Body of pancreas (tissue), 4 donors: ENCODE measurements around the gene TNFRSF12A. TPM values are rescaled to one million over a fixed set of nuclear protein-coding genes. Genes with fewer than 3 reads are reported as not detected.
A peak's percentile ranks its signal among the peaks of the same experiment; 100 is the strongest.

Experiments
- ATAC-seq: fragments of 150-250 bp; one replicate; pipeline ENCODE4 v1.9.1; 2016
- DNase-seq, 4 donors: peaks; one replicate each; pipeline ENCODE4 v3.0.0-alpha.2; 2019
- H3K27ac ChIP-seq, 4 donors: fragments of 200-600 bp; sonication (generic); 1 replicate in 3 of 4; 2 replicates in 1 of 4; pipeline versions ENCODE4 v1.5.1 to v1.6.1; 2016 to 2019; ENCODE audit warnings: mild to moderate bottlenecking in 1 of 4, mixed read lengths in 1 of 4, moderate library complexity in 1 of 4
- H3K27me3 ChIP-seq, 2 donors: fragments of 200-600 bp; sonication (generic); one replicate each; pipeline ENCODE4 v1.6.0; 2016; ENCODE audit warnings: mild to moderate bottlenecking in 1 of 2
- H3K36me3 ChIP-seq, 2 donors: fragments of 200-600 bp; sonication (generic); replicated peaks in 1 of 2; 2 replicates each; pipeline ENCODE4 v1.5.1; 2016; ENCODE audit warnings: low read depth in 2 of 2; ENCODE audit not compliant: insufficient read depth in 1 of 2
- H3K4me1 ChIP-seq: fragments of 200-600 bp; sonication (generic); one replicate; pipeline ENCODE4 v1.6.0; 2016
- H3K4me3 ChIP-seq, 2 donors: fragments of 200-600 bp; sonication (generic); 1 replicate in 1 of 2; 2 replicates in 1 of 2; pipeline ENCODE4 v1.5.1; 2016 to 2019
- H3K9me3 ChIP-seq, 3 donors: fragments of 200-600 bp; sonication (generic); 1 replicate in 2 of 3; 2 replicates in 1 of 3; pipeline ENCODE4 v1.5.1; 2016
- POLR2A ChIP-seq, 3 donors: fragments of 450-650 bp; IDR thresholded peaks; one replicate each; pipeline ENCODE4 v1.6.1; 2016; ENCODE audit warnings: antibody characterized with exemption in 3 of 3, mild to moderate bottlenecking in 2 of 3
- whole genome bisulfite sequencing, 2 donors: methylation state at CpG; one replicate each; pipeline ENCODE4 v1.1.5; 2017; 5-methylcytosine and 5-hydroxymethylcytosine counted together
- intact Hi-C: fragments of 100-400 bp; cut with DNase I; formaldehyde crosslinking; loops from one replicate; pipeline ENCODE4 v1.15.1; 2023
- total RNA-seq, 2 donors: library from RNA; depleted of rRNA; stranded (reverse); fragments of >200 nt; gene quantifications; one replicate each; pipeline ENCODE4 v1.1.0, GENCODE V29; 2016
- TF ChIP-seq, protein P1 (sequence below), 7 experiments: fragments of 450-650 bp in 4 of 7; fragments of 200-600 bp in 3 of 7; sonication (generic) in 3 of 7; IDR thresholded peaks; one replicate each; pipeline ENCODE4 v1.5.1; 2016 to 2019; ENCODE audit warnings: antibody characterized with exemption in 7 of 7

Gene TNFRSF12A
- total RNA-seq, 2 donors from 2014 or later = 132 to 229 TPM

DNA sequence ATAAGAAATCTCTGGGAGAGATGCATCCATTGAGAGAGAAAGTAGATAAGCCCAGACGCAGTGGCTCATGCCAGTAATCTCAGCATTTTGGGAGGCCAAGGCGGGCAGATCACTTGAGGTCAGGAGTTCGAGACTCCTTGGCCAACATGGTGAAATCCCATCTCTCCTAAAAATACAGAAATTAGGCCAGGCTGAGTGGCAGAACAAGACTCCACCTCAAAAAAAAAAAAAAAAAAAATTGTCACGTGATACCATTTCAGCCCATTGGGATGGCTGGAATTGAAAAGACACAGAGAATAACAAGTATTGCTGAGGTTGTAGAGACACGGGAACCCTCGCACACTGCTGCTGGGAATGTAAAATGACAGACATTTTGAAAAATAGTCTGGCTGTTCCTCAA lies 42.4 kb downstream of the TNFRSF12A start:
- 91 to 92% methylated on average over 6 of the region's 6 CpGs for WGBS, 2 donors
- ATAC-seq (no peak), DNase-seq (no peak)
- Histone ChIP-seq H3K36me3 (peaks cover 0 to 2% of the 10 kb centered on the region in 2 donors), H3K27me3 (no peaks in the 10 kb centered on the region), H3K4me3 (no peak overlapping the region), H3K4me1 (peaks cover 50% of the 10 kb centered on the region), H3K27ac (no peak overlapping the region), H3K9me3 (no peaks in the 10 kb centered on the region)
- intact Hi-C loops = no loop called here
- TF ChIP-seq, protein P1, sequence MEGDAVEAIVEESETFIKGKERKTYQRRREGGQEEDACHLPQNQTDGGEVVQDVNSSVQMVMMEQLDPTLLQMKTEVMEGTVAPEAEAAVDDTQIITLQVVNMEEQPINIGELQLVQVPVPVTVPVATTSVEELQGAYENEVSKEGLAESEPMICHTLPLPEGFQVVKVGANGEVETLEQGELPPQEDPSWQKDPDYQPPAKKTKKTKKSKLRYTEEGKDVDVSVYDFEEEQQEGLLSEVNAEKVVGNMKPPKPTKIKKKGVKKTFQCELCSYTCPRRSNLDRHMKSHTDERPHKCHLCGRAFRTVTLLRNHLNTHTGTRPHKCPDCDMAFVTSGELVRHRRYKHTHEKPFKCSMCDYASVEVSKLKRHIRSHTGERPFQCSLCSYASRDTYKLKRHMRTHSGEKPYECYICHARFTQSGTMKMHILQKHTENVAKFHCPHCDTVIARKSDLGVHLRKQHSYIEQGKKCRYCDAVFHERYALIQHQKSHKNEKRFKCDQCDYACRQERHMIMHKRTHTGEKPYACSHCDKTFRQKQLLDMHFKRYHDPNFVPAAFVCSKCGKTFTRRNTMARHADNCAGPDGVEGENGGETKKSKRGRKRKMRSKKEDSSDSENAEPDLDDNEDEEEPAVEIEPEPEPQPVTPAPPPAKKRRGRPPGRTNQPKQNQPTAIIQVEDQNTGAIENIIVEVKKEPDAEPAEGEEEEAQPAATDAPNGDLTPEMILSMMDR (IDR thresholded peaks at IDR 0.05) = no peak
- no peak for TF ChIP-seq POLR2A (IDR thresholded peaks at IDR 0.05)

DNA sequence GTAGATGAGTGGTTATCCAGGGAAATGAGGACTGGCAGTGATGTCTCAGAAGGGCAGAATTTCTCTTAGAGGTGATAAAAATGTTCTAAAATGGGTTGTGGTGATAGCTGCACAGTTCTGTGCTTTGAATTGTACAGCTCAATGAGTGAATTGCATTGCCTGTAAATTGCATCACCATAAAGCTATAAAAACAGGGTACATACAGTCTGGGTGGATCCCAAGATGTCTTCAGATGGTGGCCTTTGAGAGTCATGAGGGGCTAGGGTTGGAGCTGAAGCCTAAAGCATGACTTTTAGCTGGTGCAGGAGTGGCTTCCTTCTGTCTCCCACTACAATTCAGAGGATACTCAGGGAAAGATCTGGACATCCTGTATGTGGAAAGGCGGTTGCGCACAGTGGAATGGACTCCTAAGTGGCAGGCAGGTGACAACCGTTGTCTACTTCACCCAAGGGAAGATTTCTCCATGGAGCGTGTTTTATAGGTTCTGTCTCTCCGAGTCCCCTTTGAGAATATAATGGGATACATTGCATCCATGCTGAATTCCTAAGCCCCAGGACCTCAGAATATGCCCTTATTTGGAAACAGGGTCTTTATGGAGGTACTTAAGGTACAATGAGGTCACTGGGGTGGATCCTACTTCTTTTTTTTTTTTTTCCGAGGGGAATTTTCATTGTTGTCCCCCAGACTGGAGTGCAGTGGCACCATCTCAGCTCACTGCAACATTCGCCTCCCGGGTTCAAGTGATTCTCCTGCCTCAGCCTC lies 43.6 kb downstream of the TNFRSF12A start:
- intact Hi-C loops = no loop called here
- DNase-seq (no peak), ATAC-seq (no peak)
- no peaks in the 10 kb centered on the region for H3K27me3 ChIP-seq
- H3K36me3 ChIP-seq = peaks cover 0 to 4% of the 10 kb centered on the region in 2 donors
- WGBS, 2 donors = 80 to 93% methylated on average over 4 to 8 of the region's 8 CpGs
- no peaks in the 10 kb centered on the region for H3K9me3 ChIP-seq
- H3K4me1 ChIP-seq = peaks cover 51% of the 10 kb centered on the region
- TF ChIP-seq, protein P1 (IDR thresholded peaks at IDR 0.05) = no peak
- TF ChIP-seq POLR2A (IDR thresholded peaks at IDR 0.05) = no peak
- peak overlapping the region in 1 of 4 donors; percentile 97 for H3K27ac ChIP-seq
- no peak overlapping the region for H3K4me3 ChIP-seq

DNA sequence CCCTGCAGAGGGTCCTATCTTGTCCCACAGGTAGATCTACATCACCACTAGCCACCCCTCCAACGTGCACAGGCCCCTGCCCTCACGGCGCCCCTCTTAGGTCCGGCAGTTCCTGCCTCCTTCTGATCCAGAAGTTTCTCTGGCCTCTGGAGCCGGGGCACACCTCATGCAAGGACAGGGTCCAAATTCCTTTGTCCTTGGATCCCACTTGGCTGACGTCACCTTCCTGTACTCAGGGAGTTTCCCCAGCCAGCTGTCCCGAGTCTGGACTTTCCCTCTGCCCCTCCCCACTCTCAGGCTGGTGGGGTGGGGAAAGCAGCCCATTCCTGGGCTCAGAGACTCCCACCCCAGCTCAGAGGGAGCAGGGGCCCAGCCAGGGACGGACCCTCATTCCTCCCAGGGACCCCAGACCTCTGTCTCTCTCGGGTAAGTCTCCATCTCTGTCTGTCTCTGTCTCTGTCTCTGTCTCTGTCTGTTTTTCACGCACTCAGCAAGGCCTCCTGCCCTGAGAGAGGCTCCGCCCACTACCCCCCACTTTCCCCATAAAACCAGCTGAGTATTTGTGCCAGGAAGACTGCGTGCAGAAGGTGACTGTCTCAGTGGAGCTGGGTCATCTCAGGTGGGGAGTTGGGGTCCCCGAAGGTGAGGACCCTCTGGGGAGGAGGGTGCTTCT lies 45.0 kb downstream of the TNFRSF12A start, which contains the start of gene IL32:
Gene IL32, plus strand, starts transcription at position 572 of the 673 bp plus-strand sequence. CDS start 172 bp downstream, outside the sequence.
- Histone ChIP-seq H3K36me3 (peaks cover 4 to 7% of the 10 kb centered on the region in 2 donors), H3K9me3 (no peaks in the 10 kb centered on the region), H3K27me3 (no peaks in the 10 kb centered on the region), H3K4me1 (peaks cover 43% of the 10 kb centered on the region), H3K27ac (peak within 1 kb of the TSS; percentile 86 to 97 (median 94)), H3K4me3 (peak within 1 kb of the TSS; percentile 48 to 68)
- ATAC-seq (peak; percentile 95), DNase-seq (peak; percentile 93 to 97 (median 96))
- 18 to 25% methylated on average over 5 to 13 of the region's 13 CpGs for WGBS, 2 donors
- TF ChIP-seq, protein P1 (IDR thresholded peaks at IDR 0.05) = no peak
- peak; percentile 55 to 95 (median 94) for TF ChIP-seq POLR2A (IDR thresholded peaks at IDR 0.05)
- intact Hi-C loops = no loop called here

DNA sequence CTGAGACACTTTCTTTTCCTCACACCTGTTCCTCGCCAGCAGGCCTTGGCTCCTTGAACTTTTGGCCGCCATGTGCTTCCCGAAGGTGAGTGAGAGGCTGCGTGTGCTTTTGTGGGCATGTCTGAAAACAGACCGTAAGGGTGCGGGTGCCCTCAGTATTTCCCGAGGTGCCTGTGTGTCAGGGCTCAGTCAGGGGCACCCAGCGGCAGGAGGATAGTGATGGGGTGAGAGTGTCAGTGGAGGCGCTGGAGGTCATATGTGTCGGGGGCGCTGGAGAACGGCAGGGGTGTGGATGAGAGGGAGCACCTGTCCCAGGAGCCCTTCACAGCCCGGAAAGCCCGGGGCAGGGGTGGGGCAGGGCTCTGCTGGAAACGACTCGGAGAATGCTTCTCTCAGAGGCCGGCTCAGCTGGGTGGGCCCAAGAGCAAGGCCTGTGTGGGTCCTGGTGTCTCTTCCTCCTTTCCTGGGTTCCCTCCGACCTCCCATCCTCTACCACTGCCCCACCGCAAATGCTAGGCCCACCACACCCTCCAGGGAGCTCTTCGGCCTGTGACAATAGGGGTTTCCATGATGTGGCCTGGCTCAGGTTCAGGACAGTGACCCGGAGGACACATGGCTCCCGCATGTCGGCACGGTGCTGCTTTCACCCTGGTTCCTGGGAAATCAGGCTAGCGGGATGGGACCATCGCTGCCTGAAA lies 45.7 kb downstream of the TNFRSF12A start:
- DNase-seq (peak in 2 of 4 donors; percentile 30 to 35), ATAC-seq (peak; percentile 28)
- intact Hi-C loops = no loop called here
- TF ChIP-seq POLR2A (IDR thresholded peaks at IDR 0.05) = peak in 1 of 3 donors; percentile 8
- TF ChIP-seq, protein P1 (IDR thresholded peaks at IDR 0.05) = no peak
- peaks cover 4 to 7% of the 10 kb centered on the region in 2 donors for H3K36me3 ChIP-seq
- 31 to 45% methylated on average over 7 to 26 of the region's 26 CpGs for WGBS, 2 donors
- H3K4me3 ChIP-seq = peak overlapping the region; percentile 48 to 68
- H3K27me3 ChIP-seq = no peaks in the 10 kb centered on the region
- no peaks in the 10 kb centered on the region for H3K9me3 ChIP-seq
- H3K4me1 ChIP-seq = peaks cover 38% of the 10 kb centered on the region
- H3K27ac ChIP-seq = peak overlapping the region; percentile 86 to 97 (median 94)
